GM23338 (cell line): ENCODE measurements around the gene ISY1. TPM values are rescaled to one million over a fixed set of nuclear protein-coding genes. Genes with fewer than 3 reads are reported as not detected.

Source experiments
- ATAC-seq: fragments of 200-7000 bp; cut with Tn5 transposase; 3 replicates; pipeline ENCODE4 v1.9.1; 2020
- DNase-seq: peaks from one replicate; pipeline ENCODE4 v3.0.0-alpha.2; 2015; ENCODE audit warnings: low spot score
- H2AFZ ChIP-seq: fragments of 200-600 bp; sonication (generic); 2 replicates; pipeline ENCODE4 v1.8.0; 2016; ENCODE audit warnings: antibody characterized with exemption, mild to moderate bottlenecking, moderate library complexity
- H3F3A ChIP-seq: fragments of 200-600 bp; sonication (generic); replicated peaks from 2 replicates; pipeline ENCODE4 v1.8.0; 2017; ENCODE audit warnings: antibody characterized with exemption, mixed run types, low read depth
- H3K27ac ChIP-seq: fragments of 200-600 bp; sonication (generic); 2 replicates; pipeline ENCODE4 v1.6.1; 2016; ENCODE audit warnings: low read depth
- H3K27me3 ChIP-seq: fragments of 200-600 bp; sonication (generic); 2 replicates; pipeline ENCODE4 v1.8.0; 2016; ENCODE audit warnings: mild to moderate bottlenecking, mixed run types, moderate library complexity; ENCODE audit not compliant: insufficient read depth
- H3K36me3 ChIP-seq: fragments of 200-600 bp; sonication (generic); 2 replicates; pipeline ENCODE4 v1.8.0; 2016; ENCODE audit warnings: mild to moderate bottlenecking; ENCODE audit not compliant: insufficient read depth
- H3K4me1 ChIP-seq: fragments of 200-600 bp; sonication (generic); 2 replicates; pipeline ENCODE4 v1.8.0; 2016; ENCODE audit warnings: mild to moderate bottlenecking, moderate library complexity; ENCODE audit not compliant: insufficient read depth
- H3K4me2 ChIP-seq: fragments of 200-600 bp; sonication (generic); 2 replicates; pipeline ENCODE4 v1.7.1; 2017; ENCODE audit warnings: mixed run types
- H3K4me3 ChIP-seq: fragments of 200-600 bp; sonication (generic); 2 replicates; pipeline ENCODE4 v1.6.1; 2016; ENCODE audit warnings: mixed run types
- H3K79me2 ChIP-seq: fragments of 200-600 bp; sonication (generic); replicated peaks from 2 replicates; pipeline ENCODE4 v1.8.0; 2017; ENCODE audit warnings: mild to moderate bottlenecking; ENCODE audit not compliant: insufficient read depth
- H3K9me2 ChIP-seq: fragments of 200-600 bp; sonication (generic); 2 replicates; pipeline ENCODE4 v1.8.0; 2017; ENCODE audit not compliant: insufficient read depth
- H4K20me1 ChIP-seq: fragments of 200-600 bp; sonication (generic); replicated peaks from 2 replicates; pipeline ENCODE4 v1.8.0; 2017; ENCODE audit warnings: mild to moderate bottlenecking; ENCODE audit not compliant: insufficient read depth
- H3K27ac Mint-ChIP-seq: 2 replicates; pipeline ENCODE4 v1.8.0; 2020; ENCODE audit warnings: inconsistent platforms, mild to moderate bottlenecking, moderate library complexity, mixed read lengths
- H3K27me3 Mint-ChIP-seq: 3 replicates; pipeline ENCODE4 v1.8.0; 2022; ENCODE audit warnings: low read depth, mild to moderate bottlenecking, moderate library complexity, mixed read lengths, inconsistent platforms; ENCODE audit not compliant: insufficient read depth, poor library complexity
- H3K36me3 Mint-ChIP-seq: 3 replicates; pipeline ENCODE4 v1.8.0; 2021; ENCODE audit warnings: low read depth, mild to moderate bottlenecking, inconsistent platforms, moderate library complexity, mixed read lengths
- H3K4me1 Mint-ChIP-seq: 3 replicates; pipeline ENCODE4 v1.8.0; 2020; ENCODE audit warnings: mild to moderate bottlenecking, inconsistent platforms, mixed read lengths
- H3K4me3 Mint-ChIP-seq: 3 replicates; pipeline ENCODE4 v1.8.0; 2021; ENCODE audit warnings: moderate library complexity, mild to moderate bottlenecking, inconsistent platforms, mixed read lengths
- H3K9me3 Mint-ChIP-seq: 3 replicates; pipeline ENCODE4 v1.8.0; 2020; ENCODE audit warnings: moderate library complexity, mild to moderate bottlenecking, inconsistent platforms, mixed read lengths
- CREB1 ChIP-seq: fragments of 250-450 bp; sonication (Bioruptor Pico); IDR thresholded peaks from 2 replicates; pipeline ENCODE4 v1.5.0; 2020; ENCODE audit warnings: low read depth, mild to moderate bottlenecking, moderate library complexity
- CTCF ChIP-seq, 2 experiments: fragments of 200-600 bp in 1 of 2; sonication (generic) in 1 of 2; conservative IDR thresholded peaks; 2 replicates each; pipeline versions ENCODE4 v1.5.1 to v1.6.1; 2016 to 2017; ENCODE audit warnings: antibody characterized with exemption in 2 of 2, low read depth in 2 of 2, mild to moderate bottlenecking in 2 of 2, moderate library complexity in 1 of 2
- EZH2 ChIP-seq: fragments of 200-600 bp; sonication (generic); IDR thresholded peaks from one replicate; pipeline ENCODE4 v1.8.0; 2017; ENCODE audit warnings: antibody characterized with exemption, mild to moderate bottlenecking, low read depth; ENCODE audit not compliant: unreplicated experiment
- EZH2phosphoT487 ChIP-seq: fragments of 200-600 bp; sonication (generic); IDR thresholded peaks from one replicate; pipeline ENCODE4 v1.8.1; 2018; ENCODE audit warnings: antibody characterized with exemption; ENCODE audit not compliant: unreplicated experiment
- JUNB ChIP-seq: IDR thresholded peaks from one replicate; pipeline ENCODE4 v1.6.1; 2016; ENCODE audit warnings: antibody characterized with exemption; ENCODE audit not compliant: unreplicated experiment
- NANOG ChIP-seq: IDR thresholded peaks from 2 replicates; pipeline ENCODE4 v1.6.1; 2016; ENCODE audit warnings: antibody characterized with exemption, borderline replicate concordance
- POLR2AphosphoS5 ChIP-seq: IDR thresholded peaks from 2 replicates; pipeline ENCODE4 v1.6.1; 2016; ENCODE audit warnings: antibody characterized with exemption, low read depth
- ZNF114 ChIP-seq: fragments of 250-450 bp; sonication (Bioruptor Pico); IDR thresholded peaks from 2 replicates; pipeline ENCODE4 v1.5.0; 2020; ENCODE audit warnings: mild to moderate bottlenecking, moderate library complexity
- ZNF462 ChIP-seq: fragments of 250-450 bp; sonication (Bioruptor Pico); IDR thresholded peaks from 2 replicates; pipeline ENCODE4 v1.5.0; 2020; ENCODE audit warnings: mild to moderate bottlenecking, moderate library complexity
- polyA plus RNA-seq: library from polyadenylated mRNA; unstranded; fragments of >200 nt; fragmentation: Nextera tagmentation; extraction: Ambion mirVana; gene quantifications from 2 replicates; pipeline ENCODE4 v1.2.1, GENCODE V29; 2016
- total RNA-seq: library from RNA; depleted of rRNA; stranded (reverse); fragments of >200 nt; shearing (Covaris generic); gene quantifications from 2 replicates; pipeline ENCODE4 v1.2.3, GENCODE V29; 2014
- TF ChIP-seq, protein P1 (sequence below): IDR thresholded peaks from one replicate; pipeline ENCODE4 v1.6.1; 2018; ENCODE audit warnings: antibody characterized with exemption; ENCODE audit not compliant: unreplicated experiment

The ISY1 gene
- total and polyA plus RNA-seq, 2 experiments from 2014 or later = 11.3 to 23.6 TPM

- H3K4me3 ChIP-seq = no peak overlapping the region
- H3K36me3 ChIP-seq = no peaks in the 10 kb centered on the region
- H3K4me1 Mint-ChIP-seq = no peaks in the 10 kb centered on the region
- H3K36me3 Mint-ChIP-seq = no peaks in the 10 kb centered on the region
- no peak overlapping the region; the same call in 2 of the 3 replicates for H3K4me3 Mint-ChIP-seq
- H3K27ac Mint-ChIP-seq = no peak overlapping the region
- no peaks in the 10 kb centered on the region for H3K79me2 ChIP-seq
- no peaks in the 10 kb centered on the region for H3K9me2 ChIP-seq
- H4K20me1 ChIP-seq = no peaks in the 10 kb centered on the region
- DNase-seq = no peak
- no peak overlapping the region for H3K27ac ChIP-seq
- no peak overlapping the region for H3K4me2 ChIP-seq
- TF ChIP-seq JUNB (no peak), ZNF114 (no peak), NANOG (no peak), CTCF (conservative IDR thresholded peaks at IDR 0.05; ENCODE audit: low read depth in 2 of 2) (no peak), EZH2 (no peak), EZH2phosphoT487 (no peak), POLR2AphosphoS5 (no peak), ZNF462 (CRISPR knock-in tag) (no peak), CREB1 (CRISPR knock-in tag) (no peak)
- TF ChIP-seq, protein P1, sequence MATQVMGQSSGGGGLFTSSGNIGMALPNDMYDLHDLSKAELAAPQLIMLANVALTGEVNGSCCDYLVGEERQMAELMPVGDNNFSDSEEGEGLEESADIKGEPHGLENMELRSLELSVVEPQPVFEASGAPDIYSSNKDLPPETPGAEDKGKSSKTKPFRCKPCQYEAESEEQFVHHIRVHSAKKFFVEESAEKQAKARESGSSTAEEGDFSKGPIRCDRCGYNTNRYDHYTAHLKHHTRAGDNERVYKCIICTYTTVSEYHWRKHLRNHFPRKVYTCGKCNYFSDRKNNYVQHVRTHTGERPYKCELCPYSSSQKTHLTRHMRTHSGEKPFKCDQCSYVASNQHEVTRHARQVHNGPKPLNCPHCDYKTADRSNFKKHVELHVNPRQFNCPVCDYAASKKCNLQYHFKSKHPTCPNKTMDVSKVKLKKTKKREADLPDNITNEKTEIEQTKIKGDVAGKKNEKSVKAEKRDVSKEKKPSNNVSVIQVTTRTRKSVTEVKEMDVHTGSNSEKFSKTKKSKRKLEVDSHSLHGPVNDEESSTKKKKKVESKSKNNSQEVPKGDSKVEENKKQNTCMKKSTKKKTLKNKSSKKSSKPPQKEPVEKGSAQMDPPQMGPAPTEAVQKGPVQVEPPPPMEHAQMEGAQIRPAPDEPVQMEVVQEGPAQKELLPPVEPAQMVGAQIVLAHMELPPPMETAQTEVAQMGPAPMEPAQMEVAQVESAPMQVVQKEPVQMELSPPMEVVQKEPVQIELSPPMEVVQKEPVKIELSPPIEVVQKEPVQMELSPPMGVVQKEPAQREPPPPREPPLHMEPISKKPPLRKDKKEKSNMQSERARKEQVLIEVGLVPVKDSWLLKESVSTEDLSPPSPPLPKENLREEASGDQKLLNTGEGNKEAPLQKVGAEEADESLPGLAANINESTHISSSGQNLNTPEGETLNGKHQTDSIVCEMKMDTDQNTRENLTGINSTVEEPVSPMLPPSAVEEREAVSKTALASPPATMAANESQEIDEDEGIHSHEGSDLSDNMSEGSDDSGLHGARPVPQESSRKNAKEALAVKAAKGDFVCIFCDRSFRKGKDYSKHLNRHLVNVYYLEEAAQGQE = no peak
- H3K27me3 ChIP-seq = no peaks in the 10 kb centered on the region
- ATAC-seq = no peak
- H3K27me3 Mint-ChIP-seq = peaks cover 6% of the 10 kb centered on the region
- H3K9me3 Mint-ChIP-seq = no peaks in the 10 kb centered on the region
- no peaks in the 10 kb centered on the region for H3F3A ChIP-seq
- no peak overlapping the region for H2AFZ ChIP-seq
- no peaks in the 10 kb centered on the region for H3K4me1 ChIP-seq
Observed at GRCh38 chr3:129082026-129082425, 78.8 kb downstream of the ISY1 start.
